Coronary artery (tissue), 2 donors: Measurements from ENCODE around the gene CDX2.
"Not testable (repeated sequence)": the region's sequence is repeated elsewhere in the genome, so short reads cannot be mapped to it uniquely, and the experiment has no call there.

ENCODE experiments used
- DNase-seq: peaks from one replicate; pipeline ENCODE4 v3.0.0-alpha.2; 2017; ENCODE audit warnings: low spot score
- H3K27ac ChIP-seq, 2 donors: fragments of 200-600 bp; sonication (generic); one replicate each; pipeline ENCODE4 v1.5.1; 2016 to 2019
- H3K4me3 ChIP-seq: fragments of 200-600 bp; sonication (generic); 2 replicates; pipeline ENCODE4 v1.5.1; 2016; ENCODE audit warnings: mild to moderate bottlenecking, moderate library complexity
- TF ChIP-seq, protein P1 (sequence below): fragments of 200-600 bp; sonication (generic); IDR thresholded peaks from one replicate; pipeline ENCODE4 v1.5.1; 2019; ENCODE audit warnings: antibody characterized with exemption

CDX2 gene

GRCh38 chr13:27969082-27969865, at the start of gene CDX2:
TSS of gene CDX2 (minus strand) at chr13:27969315. CDS start at chr13:27969006, 309 bp downstream.
- Histone ChIP-seq H3K27ac (no peak within 1 kb of the TSS), H3K4me3 (peak within 1 kb of the TSS; percentile 47)
- TF ChIP-seq, protein P1, sequence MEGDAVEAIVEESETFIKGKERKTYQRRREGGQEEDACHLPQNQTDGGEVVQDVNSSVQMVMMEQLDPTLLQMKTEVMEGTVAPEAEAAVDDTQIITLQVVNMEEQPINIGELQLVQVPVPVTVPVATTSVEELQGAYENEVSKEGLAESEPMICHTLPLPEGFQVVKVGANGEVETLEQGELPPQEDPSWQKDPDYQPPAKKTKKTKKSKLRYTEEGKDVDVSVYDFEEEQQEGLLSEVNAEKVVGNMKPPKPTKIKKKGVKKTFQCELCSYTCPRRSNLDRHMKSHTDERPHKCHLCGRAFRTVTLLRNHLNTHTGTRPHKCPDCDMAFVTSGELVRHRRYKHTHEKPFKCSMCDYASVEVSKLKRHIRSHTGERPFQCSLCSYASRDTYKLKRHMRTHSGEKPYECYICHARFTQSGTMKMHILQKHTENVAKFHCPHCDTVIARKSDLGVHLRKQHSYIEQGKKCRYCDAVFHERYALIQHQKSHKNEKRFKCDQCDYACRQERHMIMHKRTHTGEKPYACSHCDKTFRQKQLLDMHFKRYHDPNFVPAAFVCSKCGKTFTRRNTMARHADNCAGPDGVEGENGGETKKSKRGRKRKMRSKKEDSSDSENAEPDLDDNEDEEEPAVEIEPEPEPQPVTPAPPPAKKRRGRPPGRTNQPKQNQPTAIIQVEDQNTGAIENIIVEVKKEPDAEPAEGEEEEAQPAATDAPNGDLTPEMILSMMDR = no peak
- DNase-seq = no peak

GRCh38 chr13:28014301-28014700, 45.2 kb upstream of the CDX2 start:
- TF ChIP-seq, protein P1 = no peak
- H3K4me3 ChIP-seq = no peak overlapping the region
- no peak overlapping the region for H3K27ac ChIP-seq
- no peak for DNase-seq

DNA sequence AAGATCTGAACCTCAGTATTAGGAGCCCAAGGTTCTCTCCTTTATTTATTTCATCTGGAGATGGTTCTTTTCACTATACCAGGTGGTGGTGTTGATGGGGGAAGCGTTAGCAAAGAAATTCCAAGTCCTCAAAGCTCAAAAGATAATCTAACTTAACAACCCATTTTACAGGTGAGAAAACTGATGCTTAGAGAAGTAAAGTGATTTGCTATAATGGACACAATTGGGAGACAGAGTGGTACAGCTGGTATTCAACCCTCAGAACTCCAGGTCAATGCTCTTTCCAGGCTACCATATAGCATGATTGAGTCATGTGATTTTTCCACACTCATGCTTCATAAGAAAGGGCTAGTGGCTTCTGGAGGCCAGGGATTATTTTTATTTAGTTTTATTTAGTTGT, 44.4 kb upstream of the CDX2 start:
- TF ChIP-seq, protein P1 = no peak
- H3K4me3 ChIP-seq = no peak overlapping the region
- no peak overlapping the region for H3K27ac ChIP-seq
- DNase-seq = no peak

- Histone ChIP-seq H3K27ac (no peak overlapping the region), H3K4me3 (no peak overlapping the region)
- no peak for DNase-seq
- TF ChIP-seq, protein P1 = no peak
These were observed 43.8 kb upstream of the CDX2 start for GRCh38 chr13:28012896-28013295.

- Histone ChIP-seq H3K27ac (no peak overlapping the region), H3K4me3 (no peak overlapping the region)
- DNase-seq = no peak
- TF ChIP-seq, protein P1 = no peak
These were observed 43.3 kb upstream of the CDX2 start for GRCh38 chr13:28012383-28012782.

DNA sequence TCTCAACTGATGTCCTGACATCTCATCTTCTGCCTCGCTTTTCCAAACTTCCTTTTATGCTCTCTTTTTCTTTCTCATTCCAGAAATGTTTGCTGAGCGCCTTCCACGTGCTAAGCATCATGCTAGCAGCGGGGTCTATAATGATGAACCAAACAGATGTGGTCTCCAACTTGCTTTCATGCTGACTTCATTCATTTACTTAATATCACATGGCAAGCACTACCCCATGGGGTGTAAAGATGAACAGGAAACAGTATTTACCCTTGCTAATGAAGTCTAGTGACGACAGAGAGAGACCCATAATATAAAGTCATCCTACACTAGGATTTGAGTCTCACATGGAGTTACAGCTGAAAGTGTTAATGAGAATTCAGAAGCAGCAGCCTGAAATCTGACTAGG, 40.9 kb upstream of the CDX2 start:
- H3K27ac ChIP-seq = no peak overlapping the region
- H3K4me3 ChIP-seq = no peak overlapping the region
- TF ChIP-seq, protein P1 = no peak
- no peak for DNase-seq

GRCh38 chr13:28005016-28005415, 35.9 kb upstream of the CDX2 start:
- H3K27ac ChIP-seq, DNase-seq, H3K4me3 ChIP-seq: not testable (repeated sequence)
